Right lobe of liver (tissue), 4 donors: Measurements from ENCODE around the gene ABCB10.

ENCODE experiments used
- POLR2A ChIP-seq: fragments of 450-650 bp; IDR thresholded peaks from one replicate; pipeline ENCODE4 v1.6.1; 2017; ENCODE audit warnings: antibody characterized with exemption, mild to moderate bottlenecking
- TF ChIP-seq, protein P1 (sequence below), 4 donors: fragments of 200-600 bp in 3 of 4; fragments of 450-650 bp in 1 of 4; IDR thresholded peaks; one replicate each; pipeline versions ENCODE4 v1.5.1 to v1.8.0; 2016 to 2022; ENCODE audit warnings: antibody characterized with exemption in 4 of 4, mild to moderate bottlenecking in 2 of 4
- donor health status: DM: no; HTN: no; CAD: no.
- donor health status: DM: no; HTN: no; CAD: no.
- donor health status: DM: no; HTN: yes; CAD: no.

DNA sequence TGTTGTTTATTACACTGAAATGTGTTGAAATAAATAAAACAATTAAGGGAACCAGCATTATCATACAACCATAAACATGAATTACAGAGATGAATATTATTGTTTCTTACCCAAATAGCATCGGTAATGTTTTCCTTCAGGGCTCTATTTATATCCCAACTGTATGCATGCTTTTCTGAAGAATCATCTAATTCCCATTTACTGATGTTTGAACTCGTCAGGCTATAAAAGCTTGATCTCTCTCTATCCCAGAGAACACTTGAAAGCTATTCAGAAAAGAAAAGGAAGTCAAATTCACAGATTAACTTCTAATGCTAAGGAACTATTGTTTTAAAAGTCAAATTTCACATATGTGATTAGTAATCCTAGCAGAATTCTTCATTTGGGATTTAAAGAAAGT is 62.7 kb downstream of the ABCB10 start:
- TF ChIP-seq, protein P1, sequence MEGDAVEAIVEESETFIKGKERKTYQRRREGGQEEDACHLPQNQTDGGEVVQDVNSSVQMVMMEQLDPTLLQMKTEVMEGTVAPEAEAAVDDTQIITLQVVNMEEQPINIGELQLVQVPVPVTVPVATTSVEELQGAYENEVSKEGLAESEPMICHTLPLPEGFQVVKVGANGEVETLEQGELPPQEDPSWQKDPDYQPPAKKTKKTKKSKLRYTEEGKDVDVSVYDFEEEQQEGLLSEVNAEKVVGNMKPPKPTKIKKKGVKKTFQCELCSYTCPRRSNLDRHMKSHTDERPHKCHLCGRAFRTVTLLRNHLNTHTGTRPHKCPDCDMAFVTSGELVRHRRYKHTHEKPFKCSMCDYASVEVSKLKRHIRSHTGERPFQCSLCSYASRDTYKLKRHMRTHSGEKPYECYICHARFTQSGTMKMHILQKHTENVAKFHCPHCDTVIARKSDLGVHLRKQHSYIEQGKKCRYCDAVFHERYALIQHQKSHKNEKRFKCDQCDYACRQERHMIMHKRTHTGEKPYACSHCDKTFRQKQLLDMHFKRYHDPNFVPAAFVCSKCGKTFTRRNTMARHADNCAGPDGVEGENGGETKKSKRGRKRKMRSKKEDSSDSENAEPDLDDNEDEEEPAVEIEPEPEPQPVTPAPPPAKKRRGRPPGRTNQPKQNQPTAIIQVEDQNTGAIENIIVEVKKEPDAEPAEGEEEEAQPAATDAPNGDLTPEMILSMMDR (IDR thresholded peaks at IDR 0.05): no peak
- no peak for TF ChIP-seq POLR2A
